Upper lobe of right lung (tissue), 1 donor: ENCODE measurements around the gene ITGA8. TPM values are rescaled to one million over a fixed set of nuclear protein-coding genes. Genes with fewer than 3 reads are reported as not detected.
"Not testable (repeated sequence)": the region's sequence is repeated elsewhere in the genome, so short reads cannot be mapped to it uniquely, and the experiment has no call there.

Experiments used
- ATAC-seq: fragments of 200-7000 bp; cut with Tn5 transposase; one replicate; pipeline ENCODE4 v1.9.1; 2020; ENCODE audit warnings: mild to moderate bottlenecking, moderate library complexity
- DNase-seq: peaks from one replicate; pipeline ENCODE4 v3.0.0-alpha.2; 2020
- H3K27ac ChIP-seq: fragments of 200-600 bp; one replicate; pipeline ENCODE4 v1.8.0; 2022
- H3K27me3 ChIP-seq: fragments of 200-600 bp; one replicate; pipeline ENCODE4 v1.8.0; 2022; ENCODE audit warnings: mild to moderate bottlenecking
- H3K36me3 ChIP-seq: fragments of 200-600 bp; one replicate; pipeline ENCODE4 v1.8.0; 2022
- H3K4me1 ChIP-seq: fragments of 200-600 bp; one replicate; pipeline ENCODE4 v1.8.0; 2022
- H3K4me3 ChIP-seq: fragments of 200-600 bp; one replicate; pipeline ENCODE4 v1.8.0; 2022; ENCODE audit warnings: mild to moderate bottlenecking
- H3K9me3 ChIP-seq: fragments of 200-600 bp; one replicate; pipeline ENCODE4 v1.8.0; 2022
- CTCF ChIP-seq: fragments of 200-600 bp; IDR thresholded peaks from one replicate; pipeline ENCODE4 v1.8.0; 2022; ENCODE audit warnings: antibody characterized with exemption
- intact Hi-C: fragments of 100-400 bp; cut with DNase I; formaldehyde crosslinking; loops from one replicate; pipeline ENCODE4 v1.11.0; 2022
- total RNA-seq: library from RNA; stranded (reverse); fragmentation: NEBNext Ultra II Directional; extraction: Animal tissue kit (Norgen Biotek cat#: 25700); gene quantifications from one replicate; pipeline ENCODE4 v1.2.1, GENCODE V29; 2021
- donor health status: DM: no; HTN: yes; CAD: no; lungs with severe emphysema.

The ITGA8 gene
- total RNA-seq, 1 donor from 2014 or later, result 33.9 TPM

GRCh38 chr10:15567952-15568351, 151.8 kb downstream of the ITGA8 start:
- Histone ChIP-seq H3K4me1 (peaks cover 12% of the 10 kb centered on the region), H3K9me3 (no peaks in the 10 kb centered on the region), H3K27me3 (no peaks in the 10 kb centered on the region), H3K4me3 (no peak overlapping the region), H3K27ac (no peak overlapping the region), H3K36me3 (no peaks in the 10 kb centered on the region)
- intact Hi-C loops, result no loop called here
- TF ChIP-seq CTCF, result no peak
- DNase-seq, result no peak
- ATAC-seq, result no peak

GRCh38 chr10:15563246-15563645, 156.5 kb downstream of the ITGA8 start:
- DNase-seq, result no peak
- H3K27me3 ChIP-seq, result no peaks in the 10 kb centered on the region
- ATAC-seq, result no peak
- no peak overlapping the region for H3K27ac ChIP-seq
- no peak for TF ChIP-seq CTCF
- no peaks in the 10 kb centered on the region for H3K4me1 ChIP-seq
- H3K4me3 ChIP-seq, result no peak overlapping the region
- no peaks in the 10 kb centered on the region for H3K9me3 ChIP-seq
- H3K36me3 ChIP-seq, result no peaks in the 10 kb centered on the region
- intact Hi-C loops, result no loop called here

- H3K36me3 ChIP-seq, result no peaks in the 10 kb centered on the region
- H3K9me3 ChIP-seq, result no peaks in the 10 kb centered on the region
- no peaks in the 10 kb centered on the region for H3K4me1 ChIP-seq
- no peak for TF ChIP-seq CTCF
- DNase-seq (no peak), ATAC-seq (no peak)
- no peak overlapping the region for H3K27ac ChIP-seq
- H3K4me3 ChIP-seq, result no peak overlapping the region
- intact Hi-C loops, result no loop called here
- no peaks in the 10 kb centered on the region for H3K27me3 ChIP-seq
Observed at GRCh38 chr10:15562578-15562977, 157.1 kb downstream of the ITGA8 start.

- no peak for DNase-seq
- no peaks in the 10 kb centered on the region for H3K36me3 ChIP-seq
- H3K27ac ChIP-seq, result no peak overlapping the region
- TF ChIP-seq CTCF, result no peak
- no peaks in the 10 kb centered on the region for H3K4me1 ChIP-seq
- H3K9me3 ChIP-seq, result no peaks in the 10 kb centered on the region
- intact Hi-C loops, result no loop called here
- ATAC-seq, result no peak
- no peak overlapping the region for H3K4me3 ChIP-seq
- H3K27me3 ChIP-seq, result no peaks in the 10 kb centered on the region
Observed at GRCh38 chr10:15562116-15562515, 157.6 kb downstream of the ITGA8 start.

GRCh38 chr10:15558136-15558535, 161.6 kb downstream of the ITGA8 start:
- TF ChIP-seq CTCF, result no peak
- no peak for DNase-seq
- Histone ChIP-seq H3K4me1 (no peaks in the 10 kb centered on the region), H3K27ac (no peak overlapping the region), H3K9me3 (no peaks in the 10 kb centered on the region), H3K27me3 (no peaks in the 10 kb centered on the region), H3K36me3 (no peaks in the 10 kb centered on the region), H3K4me3 (no peak overlapping the region)
- intact Hi-C loops, result no loop called here
- ATAC-seq, result no peak

- intact Hi-C loops, result not testable (repeated sequence)
Observed at GRCh38 chr10:15557168-15557567, 162.6 kb downstream of the ITGA8 start.

More at GRCh38 chr10:15557168-15557567, 162.6 kb downstream of the ITGA8 start:
- not testable (repeated sequence) for DNase-seq, H3K4me1 ChIP-seq, ATAC-seq, H3K27ac ChIP-seq, H3K36me3 ChIP-seq, H3K4me3 ChIP-seq, H3K9me3 ChIP-seq, H3K27me3 ChIP-seq
